Mammary epithelial cell (primary cell): ENCODE results near the gene EPB41L2.

Source experiments
- EZH2 ChIP-seq: IDR thresholded peaks from 2 replicates; pipeline ENCODE4 v1.6.1; 2012; ENCODE audit warnings: low read length, inconsistent platforms, borderline replicate concordance
- TF ChIP-seq, protein P1 (sequence below), 2 donors: IDR thresholded peaks in 1 of 2; conservative IDR thresholded peaks in 1 of 2; 2 replicates each; pipeline ENCODE4 v1.5.1; 2011 to 2012; ENCODE audit warnings: inconsistent platforms in 2 of 2, low read length in 2 of 2, mild to moderate bottlenecking in 2 of 2, control low read depth in 1 of 2, low read depth in 1 of 2; ENCODE audit not compliant: insufficient read depth in 1 of 2; ENCODE audit errors: extremely low read depth in 1 of 2

DNA sequence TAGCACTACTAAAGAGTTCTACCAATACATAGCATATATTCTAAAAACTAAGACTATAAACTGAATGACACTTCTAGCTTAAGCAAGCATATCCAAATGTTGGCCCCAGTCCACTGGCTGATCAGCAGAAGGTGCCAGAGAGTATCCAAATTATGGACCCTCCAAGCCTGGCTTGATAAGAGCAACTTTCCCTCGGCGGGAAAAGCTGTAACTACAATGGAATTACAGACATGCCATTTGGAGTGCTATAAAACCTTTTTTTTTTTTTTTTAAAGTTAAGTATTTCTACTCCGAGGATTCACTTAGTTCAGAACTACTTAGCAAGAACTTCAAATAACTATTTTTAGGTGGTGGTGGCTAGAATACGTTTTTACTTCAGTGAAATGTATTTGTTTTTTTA lies 94.6 kb downstream of the EPB41L2 start:
- no peak for TF ChIP-seq EZH2
- TF ChIP-seq, protein P1, sequence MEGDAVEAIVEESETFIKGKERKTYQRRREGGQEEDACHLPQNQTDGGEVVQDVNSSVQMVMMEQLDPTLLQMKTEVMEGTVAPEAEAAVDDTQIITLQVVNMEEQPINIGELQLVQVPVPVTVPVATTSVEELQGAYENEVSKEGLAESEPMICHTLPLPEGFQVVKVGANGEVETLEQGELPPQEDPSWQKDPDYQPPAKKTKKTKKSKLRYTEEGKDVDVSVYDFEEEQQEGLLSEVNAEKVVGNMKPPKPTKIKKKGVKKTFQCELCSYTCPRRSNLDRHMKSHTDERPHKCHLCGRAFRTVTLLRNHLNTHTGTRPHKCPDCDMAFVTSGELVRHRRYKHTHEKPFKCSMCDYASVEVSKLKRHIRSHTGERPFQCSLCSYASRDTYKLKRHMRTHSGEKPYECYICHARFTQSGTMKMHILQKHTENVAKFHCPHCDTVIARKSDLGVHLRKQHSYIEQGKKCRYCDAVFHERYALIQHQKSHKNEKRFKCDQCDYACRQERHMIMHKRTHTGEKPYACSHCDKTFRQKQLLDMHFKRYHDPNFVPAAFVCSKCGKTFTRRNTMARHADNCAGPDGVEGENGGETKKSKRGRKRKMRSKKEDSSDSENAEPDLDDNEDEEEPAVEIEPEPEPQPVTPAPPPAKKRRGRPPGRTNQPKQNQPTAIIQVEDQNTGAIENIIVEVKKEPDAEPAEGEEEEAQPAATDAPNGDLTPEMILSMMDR (conservative IDR thresholded peaks at IDR 0.05 in 1 of 2, IDR thresholded peaks at IDR 0.05 in 1 of 2; ENCODE audit: extremely low read depth in 1 of 2, insufficient read depth in 1 of 2, low read depth in 1 of 2, low read length in 2 of 2) = no peak
